ENCODE results near the gene PRTG.
A peak's percentile ranks its signal among the peaks of the same experiment; 100 is the strongest.
"Not testable (repeated sequence)": the region's sequence is repeated elsewhere in the genome, so short reads cannot be mapped to it uniquely, and the experiment has no call there.

The PRTG gene

GRCh38 chr15:55601374-55601773 lies 141.6 kb downstream of the PRTG start:
- Histone ChIP-seq H3K27ac (ENCODE audit: low read length) (no peak overlapping the region), H3K4me3 (ENCODE audit: low read length) (no peak overlapping the region), H3K36me3 (ENCODE audit: control insufficient read depth, insufficient read depth, low read length) (no peaks in the 10 kb centered on the region), H3K9me3 (ENCODE audit: control insufficient read depth, insufficient read depth, low read length) (no peaks in the 10 kb centered on the region), H3K27me3 (ENCODE audit: control insufficient read depth, insufficient read depth, low read length) (no peaks in the 10 kb centered on the region), H3K4me1 (ENCODE audit: control insufficient read depth, insufficient read depth, low read length) (no peaks in the 10 kb centered on the region)
- DNase-seq (ENCODE audit: low read depth, low spot score), result no peak
- WGBS (ENCODE audit: insufficient coverage, insufficient read length), result no CpG with 5 or more reads among the region's 5 CpGs

DNA sequence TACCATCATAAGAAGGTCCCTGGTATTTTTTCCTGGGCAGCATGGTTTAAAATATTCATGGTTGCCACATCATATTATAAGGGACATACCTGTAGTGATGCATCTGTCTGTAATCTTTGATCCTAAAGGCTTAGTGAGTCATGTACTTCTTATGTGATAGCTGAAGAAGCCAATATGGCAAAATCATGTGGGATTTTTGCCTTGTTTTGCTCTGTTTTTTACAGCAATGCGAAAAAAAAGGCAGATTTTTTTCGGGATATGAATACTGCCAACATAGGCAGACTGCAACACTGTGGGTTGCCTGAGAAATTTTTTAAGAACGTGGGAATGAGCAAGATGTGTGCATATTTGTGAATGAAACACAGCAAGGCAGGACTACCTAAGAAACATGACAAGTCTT lies 143.5 kb downstream of the PRTG start:
- no CpG with 5 or more reads among the region's 3 CpGs for WGBS (ENCODE audit: insufficient coverage, insufficient read length)
- no peaks in the 10 kb centered on the region for H3K4me1 ChIP-seq (ENCODE audit: control insufficient read depth, insufficient read depth, low read length)
- H3K27me3 ChIP-seq (ENCODE audit: control insufficient read depth, insufficient read depth, low read length), result no peaks in the 10 kb centered on the region
- no peaks in the 10 kb centered on the region for H3K9me3 ChIP-seq (ENCODE audit: control insufficient read depth, insufficient read depth, low read length)
- no peak overlapping the region for H3K27ac ChIP-seq (ENCODE audit: low read length)
- no peaks in the 10 kb centered on the region for H3K36me3 ChIP-seq (ENCODE audit: control insufficient read depth, insufficient read depth, low read length)
- DNase-seq (ENCODE audit: low read depth, low spot score), result no peak
- no peak overlapping the region for H3K4me3 ChIP-seq (ENCODE audit: low read length)

- H3K4me1 ChIP-seq (ENCODE audit: control insufficient read depth, insufficient read depth, low read length); DNase-seq (ENCODE audit: low read depth, low spot score); H3K36me3 ChIP-seq (ENCODE audit: control insufficient read depth, insufficient read depth, low read length); H3K27ac ChIP-seq (ENCODE audit: low read length); H3K4me3 ChIP-seq (ENCODE audit: low read length); H3K9me3 ChIP-seq (ENCODE audit: control insufficient read depth, insufficient read depth, low read length): not testable (repeated sequence)
- no CpG with 5 or more reads among the region's 1 CpG for WGBS (ENCODE audit: insufficient coverage, insufficient read length)
- H3K27me3 ChIP-seq (ENCODE audit: control insufficient read depth, insufficient read depth, low read length), result peaks cover 11% of the 10 kb centered on the region
These were observed 149.9 kb downstream of the PRTG start for GRCh38 chr15:55593019-55593418.

DNA sequence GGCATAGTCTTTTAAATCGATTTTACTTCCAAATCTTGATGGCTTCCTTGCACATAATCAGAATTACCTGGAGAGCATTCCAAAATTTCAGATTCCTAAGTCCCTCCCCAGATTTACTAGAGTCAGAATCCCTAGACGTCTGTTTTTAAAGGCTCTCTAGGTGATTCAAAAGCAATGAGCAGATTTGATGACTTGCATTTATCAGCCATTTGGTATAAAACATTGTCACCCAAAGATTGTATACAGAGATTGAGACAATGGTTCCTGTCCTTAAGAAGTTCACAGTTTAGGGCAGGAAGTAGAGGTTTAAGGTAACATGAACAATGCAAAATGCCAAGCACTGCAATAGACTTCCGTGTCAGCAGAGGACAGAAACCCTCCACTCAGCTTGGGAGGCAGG lies 152.2 kb downstream of the PRTG start:
- WGBS (ENCODE audit: insufficient coverage, insufficient read length), result no CpG with 5 or more reads among the region's 3 CpGs
- Histone ChIP-seq H3K36me3 (ENCODE audit: control insufficient read depth, insufficient read depth, low read length) (no peaks in the 10 kb centered on the region), H3K9me3 (ENCODE audit: control insufficient read depth, insufficient read depth, low read length) (no peaks in the 10 kb centered on the region), H3K27ac (ENCODE audit: low read length) (no peak overlapping the region), H3K4me3 (ENCODE audit: low read length) (no peak overlapping the region), H3K4me1 (ENCODE audit: control insufficient read depth, insufficient read depth, low read length) (no peaks in the 10 kb centered on the region), H3K27me3 (ENCODE audit: control insufficient read depth, insufficient read depth, low read length) (peaks cover 27% of the 10 kb centered on the region)
- no peak for DNase-seq (ENCODE audit: low read depth, low spot score)

DNA sequence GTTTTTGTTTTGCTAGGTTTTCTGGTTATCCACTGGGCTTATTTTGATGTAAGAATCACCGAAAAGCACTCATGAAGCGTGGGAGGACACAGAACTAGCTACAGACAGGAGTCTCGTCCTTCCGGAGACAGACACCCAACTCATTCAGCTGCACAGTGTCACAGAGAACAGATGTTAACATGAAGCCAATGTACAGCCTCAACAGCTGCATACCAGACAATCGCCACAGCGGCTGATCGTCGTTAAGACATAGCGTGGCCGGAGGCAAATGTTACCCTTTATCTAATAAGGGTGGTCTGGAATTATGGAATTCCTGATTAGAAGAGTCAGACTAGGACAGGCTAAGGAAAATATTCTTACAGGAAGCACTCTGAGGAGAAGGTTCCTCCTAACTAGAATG lies 153.7 kb downstream of the PRTG start:
- Histone ChIP-seq H3K4me1 (ENCODE audit: control insufficient read depth, insufficient read depth, low read length) (no peaks in the 10 kb centered on the region), H3K9me3 (ENCODE audit: control insufficient read depth, insufficient read depth, low read length) (no peaks in the 10 kb centered on the region), H3K4me3 (ENCODE audit: low read length) (no peak overlapping the region), H3K27me3 (ENCODE audit: control insufficient read depth, insufficient read depth, low read length) (peaks cover 27% of the 10 kb centered on the region), H3K27ac (ENCODE audit: low read length) (no peak overlapping the region), H3K36me3 (ENCODE audit: control insufficient read depth, insufficient read depth, low read length) (no peaks in the 10 kb centered on the region)
- no CpG with 5 or more reads among the region's 10 CpGs for WGBS (ENCODE audit: insufficient coverage, insufficient read length)
- DNase-seq (ENCODE audit: low read depth, low spot score), result no peak

DNA sequence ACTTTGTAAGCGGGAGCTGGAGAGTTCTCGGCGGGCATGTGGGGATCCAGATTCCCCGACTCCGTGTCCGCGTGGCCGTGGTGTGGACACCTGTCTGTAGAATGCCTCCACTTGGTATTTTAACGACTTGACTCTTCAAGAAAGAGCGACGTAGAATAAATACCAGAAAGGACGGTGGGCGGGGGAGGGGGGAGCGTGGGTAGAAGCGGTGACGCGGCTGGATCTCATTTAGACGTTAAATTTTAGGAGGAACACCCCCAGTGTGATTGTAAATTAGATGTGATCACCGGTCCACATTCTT lies 154.2 kb downstream of the PRTG start:
- Histone ChIP-seq H3K9me3 (ENCODE audit: control insufficient read depth, insufficient read depth, low read length) (no peaks in the 10 kb centered on the region), H3K4me3 (ENCODE audit: low read length) (peak overlapping the region; percentile 34; the same call in 1 of the 2 replicates), H3K4me1 (ENCODE audit: control insufficient read depth, insufficient read depth, low read length) (no peaks in the 10 kb centered on the region), H3K36me3 (ENCODE audit: control insufficient read depth, insufficient read depth, low read length) (no peaks in the 10 kb centered on the region), H3K27me3 (ENCODE audit: control insufficient read depth, insufficient read depth, low read length) (peaks cover 27% of the 10 kb centered on the region), H3K27ac (ENCODE audit: low read length) (no peak overlapping the region)
- DNase-seq (ENCODE audit: low read depth, low spot score), result no peak
- no CpG with 5 or more reads among the region's 19 CpGs for WGBS (ENCODE audit: insufficient coverage, insufficient read length)

DNA sequence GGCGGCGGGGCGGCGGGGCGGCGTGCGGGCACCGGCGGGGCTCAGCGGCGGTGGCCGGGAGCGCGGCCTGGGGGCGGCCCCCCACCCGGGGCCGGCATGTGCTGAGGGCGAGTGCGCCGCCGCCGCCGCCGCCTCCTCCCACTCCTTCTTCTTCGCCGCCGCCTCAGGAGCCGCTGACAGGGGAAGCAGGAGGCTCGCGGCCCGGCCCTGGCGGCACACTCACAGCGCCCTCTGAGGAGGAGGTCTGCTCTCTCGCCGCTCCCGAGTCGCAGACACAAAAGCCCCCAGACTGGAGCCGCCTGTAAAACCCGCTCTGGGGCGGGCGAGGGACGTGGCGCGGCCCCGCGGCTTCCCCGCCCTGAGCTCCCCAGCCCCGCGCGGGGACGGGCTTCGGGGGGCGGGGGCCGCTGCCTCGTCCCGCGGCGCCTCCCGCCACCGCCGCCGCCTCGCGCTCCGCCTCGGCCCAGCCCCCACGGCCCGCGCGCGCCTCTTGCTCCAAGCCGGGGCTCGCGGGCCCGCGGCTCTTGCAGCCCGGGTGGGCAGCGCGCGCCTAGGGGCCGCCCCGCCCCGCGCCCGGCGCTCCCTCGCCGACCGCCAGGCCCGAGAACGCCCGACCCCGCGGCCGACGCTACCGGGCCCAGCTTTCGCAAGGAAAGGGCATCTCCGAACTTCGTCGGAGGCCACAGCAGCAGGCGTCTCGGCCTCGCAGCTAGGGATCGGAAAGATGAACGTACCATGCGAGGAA lies 154.7 kb downstream of the PRTG start, which contains the start of gene PYGO1:
PYGO1 (minus strand) TSS at position 276 of the 745 bp plus-strand sequence. CDS start 462 bp downstream, outside the sequence.
- no peak for DNase-seq (ENCODE audit: low read depth, low spot score)
- Histone ChIP-seq H3K9me3 (ENCODE audit: control insufficient read depth, insufficient read depth, low read length) (no peaks in the 10 kb centered on the region), H3K27ac (ENCODE audit: low read length) (no peak within 1 kb of the TSS), H3K36me3 (ENCODE audit: control insufficient read depth, insufficient read depth, low read length) (no peaks in the 10 kb centered on the region), H3K27me3 (ENCODE audit: control insufficient read depth, insufficient read depth, low read length) (peaks cover 27% of the 10 kb centered on the region), H3K4me1 (ENCODE audit: control insufficient read depth, insufficient read depth, low read length) (no peaks in the 10 kb centered on the region), H3K4me3 (ENCODE audit: low read length) (peak within 1 kb of the TSS; percentile 34; the same call in 1 of the 2 replicates)
- no CpG with 5 or more reads among the region's 107 CpGs for WGBS (ENCODE audit: insufficient coverage, insufficient read length)

- Histone ChIP-seq H3K36me3 (ENCODE audit: control insufficient read depth, insufficient read depth, low read length) (no peaks in the 10 kb centered on the region), H3K27ac (ENCODE audit: low read length) (no peak overlapping the region), H3K4me3 (ENCODE audit: low read length) (peak overlapping the region; percentile 34; the same call in 1 of the 2 replicates), H3K9me3 (ENCODE audit: control insufficient read depth, insufficient read depth, low read length) (no peaks in the 10 kb centered on the region), H3K27me3 (ENCODE audit: control insufficient read depth, insufficient read depth, low read length) (peaks cover 27% of the 10 kb centered on the region), H3K4me1 (ENCODE audit: control insufficient read depth, insufficient read depth, low read length) (no peaks in the 10 kb centered on the region)
- no CpG with 5 or more reads among the region's 65 CpGs for WGBS (ENCODE audit: insufficient coverage, insufficient read length)
- no peak for DNase-seq (ENCODE audit: low read depth, low spot score)
These were observed 155.5 kb downstream of the PRTG start for GRCh38 chr15:55587321-55588069.

- Histone ChIP-seq H3K4me1 (ENCODE audit: control insufficient read depth, insufficient read depth, low read length) (no peaks in the 10 kb centered on the region), H3K9me3 (ENCODE audit: control insufficient read depth, insufficient read depth, low read length) (no peaks in the 10 kb centered on the region), H3K27ac (ENCODE audit: low read length) (no peak overlapping the region), H3K4me3 (ENCODE audit: low read length) (no peak overlapping the region), H3K27me3 (ENCODE audit: control insufficient read depth, insufficient read depth, low read length) (peaks cover 27% of the 10 kb centered on the region), H3K36me3 (ENCODE audit: control insufficient read depth, insufficient read depth, low read length) (no peaks in the 10 kb centered on the region)
- 100% methylated on average over 1 of the region's 3 CpGs for WGBS (ENCODE audit: insufficient coverage, insufficient read length)
- DNase-seq (ENCODE audit: low read depth, low spot score), result no peak
These were observed 156.1 kb downstream of the PRTG start for GRCh38 chr15:55586808-55587207.

GRCh38 chr15:55576943-55577342 lies 166.0 kb downstream of the PRTG start:
- no peaks in the 10 kb centered on the region for H3K4me1 ChIP-seq (ENCODE audit: control insufficient read depth, insufficient read depth, low read length)
- WGBS (ENCODE audit: insufficient coverage, insufficient read length), result no CpG with 5 or more reads among the region's 6 CpGs
- no peaks in the 10 kb centered on the region for H3K36me3 ChIP-seq (ENCODE audit: control insufficient read depth, insufficient read depth, low read length)
- DNase-seq (ENCODE audit: low read depth, low spot score), result no peak
- no peak overlapping the region for H3K4me3 ChIP-seq (ENCODE audit: low read length)
- H3K27me3 ChIP-seq (ENCODE audit: control insufficient read depth, insufficient read depth, low read length), result no peaks in the 10 kb centered on the region
- no peaks in the 10 kb centered on the region for H3K9me3 ChIP-seq (ENCODE audit: control insufficient read depth, insufficient read depth, low read length)
- H3K27ac ChIP-seq (ENCODE audit: low read length), result no peak overlapping the region
